H1 (cell line): Measurements from ENCODE around the gene IL31RA. TPM values are rescaled to one million over a fixed set of nuclear protein-coding genes. Genes with fewer than 3 reads are reported as not detected.

Experiments used
- CTCF ChIA-PET: fragments of 300-600 bp; sonication (Branson Sonifier 250); formaldehyde crosslinking; loops from one replicate; lab custom pipeline; 2021; ENCODE audit not compliant: partially characterized antibody; lab: Charles Lee
- POLR2A ChIA-PET: fragments of 300-600 bp; sonication (Branson Sonifier 250); formaldehyde crosslinking; loops from one replicate; lab custom pipeline; 2021; ENCODE audit warnings: inconsistent platforms; ENCODE audit not compliant: partially characterized antibody; lab: Charles Lee
- DNase-seq, 2 experiments: peaks; one replicate each; pipeline versions ENCODE4 v3.0.0 to v3.0.0-alpha.2; 2010 to 2022; ENCODE audit warnings: low spot score in 2 of 2, low read depth in 1 of 2, mixed read lengths in 1 of 2
- FAIRE-seq: peaks from 2 replicates; lab custom pipeline; 2011; peaks lifted over from hg19 to GRCh38; lab: Jason Lieb, UNC
- H2AFZ ChIP-seq: 2 replicates; pipeline ENCODE4 v1.8.1; 2012; ENCODE audit warnings: low read length, inconsistent platforms
- H2AK5ac ChIP-seq: 2 replicates; pipeline ENCODE4 v1.6.1; 2013; ENCODE audit warnings: low read depth, low read length
- H2BK120ac ChIP-seq: replicated peaks from 2 replicates; pipeline ENCODE3; 2013; ENCODE audit warnings: low read depth, low read length, inconsistent platforms
- H2BK12ac ChIP-seq: 2 replicates; pipeline ENCODE4 v1.6.1; 2013; ENCODE audit warnings: low read depth, low read length
- H2BK15ac ChIP-seq: 2 replicates; pipeline ENCODE4 v1.6.1; 2013; ENCODE audit warnings: low read length
- H2BK20ac ChIP-seq: 2 replicates; pipeline ENCODE4 v1.6.1; 2013; ENCODE audit warnings: low read length
- H2BK5ac ChIP-seq: 2 replicates; pipeline ENCODE4 v1.6.1; 2013; ENCODE audit warnings: low read depth, low read length
- H3K14ac ChIP-seq: 2 replicates; pipeline ENCODE4 v1.6.1; 2013; ENCODE audit warnings: inconsistent platforms; ENCODE audit not compliant: insufficient read length
- H3K18ac ChIP-seq: 2 replicates; pipeline ENCODE4 v1.6.1; 2013; ENCODE audit warnings: low read length; ENCODE audit errors: extremely low read depth
- H3K23ac ChIP-seq: 2 replicates; pipeline ENCODE4 v1.6.1; 2013; ENCODE audit warnings: inconsistent platforms; ENCODE audit not compliant: insufficient read length
- H3K23me2 ChIP-seq: 2 replicates; pipeline ENCODE4 v1.6.1; 2013; ENCODE audit warnings: low read depth, low read length
- H3K27ac ChIP-seq: 2 replicates; pipeline ENCODE4 v1.6.1; 2011; ENCODE audit warnings: low read depth, low read length, inconsistent platforms
- H3K27me3 ChIP-seq, 4 experiments: replicated peaks in 1 of 4; 1 replicate in 1 of 4; 2 replicates in 3 of 4; pipeline versions ENCODE4 v1.6.1 to v1.8.1; 2011 to 2013; ENCODE audit warnings: low read length in 3 of 4, mild to moderate bottlenecking in 3 of 4, inconsistent platforms in 2 of 4, mixed read lengths in 2 of 4, moderate library complexity in 1 of 4; ENCODE audit not compliant: control insufficient read depth in 3 of 4, insufficient read depth in 3 of 4; ENCODE audit errors: extremely low read depth in 1 of 4
- H3K36me3 ChIP-seq, 4 experiments: 2 replicates each; pipeline versions ENCODE4 v1.6.1 to v1.8.1; 2011 to 2013; ENCODE audit warnings: mild to moderate bottlenecking in 4 of 4, low read length in 3 of 4, moderate library complexity in 2 of 4, control low read depth in 1 of 4, inconsistent platforms in 1 of 4; ENCODE audit not compliant: insufficient read depth in 4 of 4, control insufficient read depth in 2 of 4
- H3K4ac ChIP-seq: replicated peaks from 2 replicates; pipeline ENCODE3; 2013; ENCODE audit warnings: low read length, low read depth, mixed read lengths, inconsistent platforms; ENCODE audit not compliant: insufficient read length
- H3K4me1 ChIP-seq, 4 experiments: replicated peaks in 1 of 4; 1 replicate in 1 of 4; 2 replicates in 3 of 4; pipeline versions ENCODE4 v1.6.1 to v1.8.1; 2011 to 2013; ENCODE audit warnings: low read length in 3 of 4, inconsistent platforms in 2 of 4, mixed read lengths in 1 of 4; ENCODE audit not compliant: insufficient read depth in 4 of 4, control insufficient read depth in 3 of 4
- H3K4me2 ChIP-seq, 2 experiments: 2 replicates each; pipeline versions ENCODE4 v1.6.1 to v1.8.1; 2011 to 2013; ENCODE audit warnings: low read depth in 2 of 2, low read length in 2 of 2, control low read depth in 1 of 2, inconsistent platforms in 1 of 2, mild to moderate bottlenecking in 1 of 2; ENCODE audit not compliant: insufficient read depth in 1 of 2
- H3K4me3 ChIP-seq, 4 experiments: fragments of 200-600, 300-600 bp in 1 of 4; sonication (generic), shearing (Covaris generic), sonication (Bioruptor Twin) in 1 of 4; 2 replicates each; pipeline versions ENCODE4 v1.5.1 to v1.8.1; 2011 to 2016; ENCODE audit warnings: low read length in 4 of 4, low read depth in 3 of 4, control low read depth in 2 of 4, inconsistent platforms in 2 of 4, mild to moderate bottlenecking in 2 of 4, mixed read lengths in 1 of 4, moderate library complexity in 1 of 4; ENCODE audit not compliant: insufficient read depth in 2 of 4; ENCODE audit errors: extremely low read depth in 1 of 4
- H3K56ac ChIP-seq: replicated peaks from 2 replicates; pipeline ENCODE3; 2013; ENCODE audit warnings: low read depth, mild to moderate bottlenecking, mixed read lengths, low read length, inconsistent platforms; ENCODE audit not compliant: insufficient read length
- H3K79me1 ChIP-seq: 2 replicates; pipeline ENCODE4 v1.6.1; 2013; ENCODE audit warnings: low read depth, low read length, control low read depth
- H3K79me2 ChIP-seq, 2 experiments: 2 replicates each; pipeline versions ENCODE4 v1.6.1 to v1.8.1; 2012 to 2013; ENCODE audit warnings: low read length in 2 of 2, mild to moderate bottlenecking in 2 of 2, inconsistent platforms in 1 of 2; ENCODE audit not compliant: insufficient read depth in 2 of 2, control insufficient read depth in 1 of 2
- H3K9ac ChIP-seq, 4 experiments: replicated peaks in 1 of 4; 1 replicate in 1 of 4; 2 replicates in 3 of 4; pipeline versions ENCODE4 v1.6.1 to v1.8.1; 2011 to 2013; ENCODE audit warnings: low read depth in 3 of 4, low read length in 3 of 4, control low read depth in 2 of 4, mild to moderate bottlenecking in 2 of 4, moderate library complexity in 2 of 4, inconsistent platforms in 1 of 4; ENCODE audit errors: extremely low read depth in 1 of 4
- H3K9me3 ChIP-seq, 2 experiments: 2 replicates each; pipeline versions ENCODE4 v1.6.1 to v1.8.1; 2012 to 2013; ENCODE audit warnings: mild to moderate bottlenecking in 2 of 2, moderate library complexity in 2 of 2, control low read depth in 1 of 2, inconsistent platforms in 1 of 2, low read depth in 1 of 2, low read length in 1 of 2, mixed read lengths in 1 of 2; ENCODE audit not compliant: insufficient read depth in 2 of 2
- H4K20me1 ChIP-seq, 2 experiments: replicated peaks in 1 of 2; 2 replicates each; pipeline versions ENCODE3 to v1.8.1; 2011 to 2013; ENCODE audit warnings: inconsistent platforms in 2 of 2, low read length in 2 of 2, mild to moderate bottlenecking in 1 of 2; ENCODE audit not compliant: insufficient read depth in 2 of 2, control insufficient read depth in 1 of 2
- H4K5ac ChIP-seq: 2 replicates; pipeline ENCODE4 v1.6.1; 2013; ENCODE audit warnings: low read length, low read depth, mixed read lengths, inconsistent platforms; ENCODE audit not compliant: insufficient read length
- H4K8ac ChIP-seq: 2 replicates; pipeline ENCODE4 v1.8.0; 2013; ENCODE audit warnings: mild to moderate bottlenecking, moderate library complexity, low read length, inconsistent platforms; ENCODE audit not compliant: insufficient read depth; ENCODE audit errors: extremely low read depth
- H4K91ac ChIP-seq: replicated peaks from 2 replicates; pipeline ENCODE3; 2013; ENCODE audit warnings: low read length, mixed read lengths, inconsistent platforms; ENCODE audit not compliant: insufficient read length
- BACH1 ChIP-seq: IDR thresholded peaks from 2 replicates; pipeline ENCODE4 v1.6.1; 2012; ENCODE audit warnings: low read length, improper control_type of control experiment
- CHD1 ChIP-seq: IDR thresholded peaks from 2 replicates; pipeline ENCODE4 v1.6.1; 2012; ENCODE audit warnings: low read depth, low read length, improper control_type of control experiment
- CHD2 ChIP-seq: IDR thresholded peaks from 2 replicates; pipeline ENCODE4 v1.6.1; 2012; ENCODE audit warnings: low read length, improper control_type of control experiment
- HDAC6 ChIP-seq: IDR thresholded peaks from one replicate; pipeline ENCODE4 v1.7.1; 2012; ENCODE audit warnings: low read depth, mild to moderate bottlenecking, inconsistent platforms, low read length, moderate library complexity
- RAD21 ChIP-seq, 2 experiments: IDR thresholded peaks in 1 of 2; conservative IDR thresholded peaks in 1 of 2; 2 replicates each; pipeline ENCODE4 v1.6.1; 2011; ENCODE audit warnings: low read depth in 2 of 2, low read length in 2 of 2, improper control_type of control experiment in 1 of 2, inconsistent platforms in 1 of 2, mild to moderate bottlenecking in 1 of 2, moderate library complexity in 1 of 2
- RBBP5 ChIP-seq: IDR thresholded peaks from 2 replicates; pipeline ENCODE4 v1.7.1; 2012; ENCODE audit warnings: low read depth, mild to moderate bottlenecking, inconsistent platforms, low read length, moderate library complexity, borderline replicate concordance
- RXRA ChIP-seq: IDR thresholded peaks from 2 replicates; pipeline ENCODE4 v1.6.1; 2011; ENCODE audit warnings: low read depth, mild to moderate bottlenecking, low read length, moderate library complexity; ENCODE audit not compliant: insufficient read depth
- SIN3A ChIP-seq, 2 experiments: IDR thresholded peaks in 1 of 2; conservative IDR thresholded peaks in 1 of 2; 2 replicates each; pipeline ENCODE4 v1.6.1; 2011 to 2012; ENCODE audit warnings: low read length in 2 of 2, improper control_type of control experiment in 1 of 2, low read depth in 1 of 2, mild to moderate bottlenecking in 1 of 2
- SIRT6 ChIP-seq: IDR thresholded peaks from one replicate; pipeline ENCODE4 v1.7.1; 2012; ENCODE audit warnings: low read length, inconsistent platforms
- SP1 ChIP-seq: IDR thresholded peaks from 2 replicates; pipeline ENCODE4 v1.6.1; 2011; ENCODE audit warnings: low read depth, low read length
- WGBS, 2 experiments: shearing (Covaris generic) in 1 of 2; methylation state at CpG; one replicate each; pipeline versions ENCODE4 v1.1.6 to v1.1.7; 2013 to 2015; ENCODE audit warnings: low lambda C conversion rate in 2 of 2, mixed read lengths in 2 of 2, inconsistent platforms in 1 of 2, low coverage in 1 of 2, missing lambda C conversion rate in 1 of 2; ENCODE audit not compliant: insufficient replicate concordance in 2 of 2, insufficient coverage in 1 of 2, insufficient read length in 1 of 2; ENCODE audit errors: extremely low coverage in 1 of 2, missing lambda C conversion rate in 1 of 2; 5-methylcytosine and 5-hydroxymethylcytosine counted together
- polyA plus RNA-seq, 7 experiments: library from polyadenylated mRNA; depleted of rRNA in 3 of 7; stranded (reverse) in 5 of 7; unstranded in 2 of 7; fragments of >200 nt in 5 of 7; fragments of 200-250 nt in 2 of 7; gene quantifications; 1 replicate in 5 of 7; 2 replicates in 1 of 7; 4 replicates in 1 of 7; pipeline versions ENCODE4 v1.2.1 to v1.2.3, GENCODE V29; 2011 to 2013; ENCODE audit warnings: missing spikeins in 2 of 7, mixed read lengths in 2 of 7
- total RNA-seq: library from RNA; stranded (reverse); fragmentation: NEBNext Ultra II Directional; extraction: Animal tissue kit (Norgen Biotek cat#: 25700); gene quantifications from 2 replicates; pipeline ENCODE4 v1.2.1, GENCODE V29; 2021
- TF ChIP-seq, protein P1 (sequence below): IDR thresholded peaks from 2 replicates; pipeline ENCODE4 v1.6.1; 2011; ENCODE audit warnings: low read length, improper control_type of control experiment
- TF ChIP-seq, protein P2 (sequence below): IDR thresholded peaks from 2 replicates; pipeline ENCODE4 v1.6.1; 2012; ENCODE audit warnings: low read length, inconsistent platforms

IL31RA gene
- total and polyA plus RNA-seq, 2 of the 8 experiments (the other 6 are each of a cell fraction or from before 2014, with no cell fraction given): not detected

- no peak for DNase-seq
- no peaks in the 10 kb centered on the region for H4K20me1 ChIP-seq
- POLR2A ChIA-PET: no interaction called here
- TF ChIP-seq RAD21 (IDR thresholded peaks at IDR 0.05 in 1 of 2, conservative IDR thresholded peaks at IDR 0.05 in 1 of 2; ENCODE audit: low read depth in 2 of 2, low read length in 2 of 2): no peak
- TF ChIP-seq HDAC6: no peak
- TF ChIP-seq, protein P1, sequence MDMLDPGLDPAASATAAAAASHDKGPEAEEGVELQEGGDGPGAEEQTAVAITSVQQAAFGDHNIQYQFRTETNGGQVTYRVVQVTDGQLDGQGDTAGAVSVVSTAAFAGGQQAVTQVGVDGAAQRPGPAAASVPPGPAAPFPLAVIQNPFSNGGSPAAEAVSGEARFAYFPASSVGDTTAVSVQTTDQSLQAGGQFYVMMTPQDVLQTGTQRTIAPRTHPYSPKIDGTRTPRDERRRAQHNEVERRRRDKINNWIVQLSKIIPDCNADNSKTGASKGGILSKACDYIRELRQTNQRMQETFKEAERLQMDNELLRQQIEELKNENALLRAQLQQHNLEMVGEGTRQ: no peak
- TF ChIP-seq, protein P2, sequence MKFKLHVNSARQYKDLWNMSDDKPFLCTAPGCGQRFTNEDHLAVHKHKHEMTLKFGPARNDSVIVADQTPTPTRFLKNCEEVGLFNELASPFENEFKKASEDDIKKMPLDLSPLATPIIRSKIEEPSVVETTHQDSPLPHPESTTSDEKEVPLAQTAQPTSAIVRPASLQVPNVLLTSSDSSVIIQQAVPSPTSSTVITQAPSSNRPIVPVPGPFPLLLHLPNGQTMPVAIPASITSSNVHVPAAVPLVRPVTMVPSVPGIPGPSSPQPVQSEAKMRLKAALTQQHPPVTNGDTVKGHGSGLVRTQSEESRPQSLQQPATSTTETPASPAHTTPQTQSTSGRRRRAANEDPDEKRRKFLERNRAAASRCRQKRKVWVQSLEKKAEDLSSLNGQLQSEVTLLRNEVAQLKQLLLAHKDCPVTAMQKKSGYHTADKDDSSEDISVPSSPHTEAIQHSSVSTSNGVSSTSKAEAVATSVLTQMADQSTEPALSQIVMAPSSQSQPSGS: no peak
- no peak for TF ChIP-seq RBBP5
- no peak for TF ChIP-seq RXRA
- TF ChIP-seq BACH1: no peak
- no peak for TF ChIP-seq SIRT6
- TF ChIP-seq SP1: no peak
- TF ChIP-seq CHD2: no peak
- TF ChIP-seq CHD1: no peak
- no peak for TF ChIP-seq SIN3A (conservative IDR thresholded peaks at IDR 0.05 in 1 of 2, IDR thresholded peaks at IDR 0.05 in 1 of 2; ENCODE audit: low read depth in 1 of 2, low read length in 2 of 2)
Measured at GRCh38 chr5:55960779-55961178, 109.6 kb downstream of the IL31RA start.

More at GRCh38 chr5:55960779-55961178, 109.6 kb downstream of the IL31RA start:
- H3K79me1 ChIP-seq: no peaks in the 10 kb centered on the region
- no peak overlapping the region for H4K91ac ChIP-seq
- no peak overlapping the region for H3K27ac ChIP-seq
- no peak overlapping the region for H2BK15ac ChIP-seq
- no peak for FAIRE-seq
- no peaks in the 10 kb centered on the region for H3K27me3 ChIP-seq
- H3K4ac ChIP-seq: no peak overlapping the region
- no peak overlapping the region for H3K23ac ChIP-seq
- H2BK12ac ChIP-seq: no peak overlapping the region
- H3K18ac ChIP-seq: no peak overlapping the region
- no peak overlapping the region for H3K56ac ChIP-seq
- H3K79me2 ChIP-seq: no peaks in the 10 kb centered on the region
- no peak overlapping the region for H3K9ac ChIP-seq
- H2BK120ac ChIP-seq: no peak overlapping the region
- H3K9me3 ChIP-seq: no peaks in the 10 kb centered on the region
- H2AK5ac ChIP-seq: no peak overlapping the region
- H4K8ac ChIP-seq: no peak overlapping the region
- no peak overlapping the region for H2AFZ ChIP-seq
- H3K36me3 ChIP-seq: peaks cover 0 to 3% (median 0%) of the 10 kb centered on the region in 4 experiments; a peak in 1 of 8 replicates
- H3K23me2 ChIP-seq: no peaks in the 10 kb centered on the region
- H3K4me1 ChIP-seq: no peaks in the 10 kb centered on the region
- 87% methylated on average over 7 of the region's 7 CpGs; no CpG with 5 or more reads in 1 of the 2 experiments for WGBS, 2 experiments
- H3K14ac ChIP-seq: no peak overlapping the region
- H3K4me3 ChIP-seq: no peak overlapping the region
- no peak overlapping the region for H2BK5ac ChIP-seq
- H2BK20ac ChIP-seq: no peak overlapping the region
- CTCF ChIA-PET: interaction anchor here (0.8 kb wide), 1 partner anchor 10 kb away, joined by 3 read pairs; no protein-coding TSS in a partner anchor
- H3K4me2 ChIP-seq: no peak overlapping the region
- no peak overlapping the region for H4K5ac ChIP-seq
